Measurements from ENCODE around the gene RIOX2. TPM values are rescaled to one million over a fixed set of nuclear protein-coding genes. Genes with fewer than 3 reads are reported as not detected.
A peak's percentile ranks its signal among the peaks of the same experiment; 100 is the strongest.

RIOX2 gene
- total RNA-seq, 4 donors from 2014 or later: 19.5 to 24.2 (median 21.7) TPM

DNA sequence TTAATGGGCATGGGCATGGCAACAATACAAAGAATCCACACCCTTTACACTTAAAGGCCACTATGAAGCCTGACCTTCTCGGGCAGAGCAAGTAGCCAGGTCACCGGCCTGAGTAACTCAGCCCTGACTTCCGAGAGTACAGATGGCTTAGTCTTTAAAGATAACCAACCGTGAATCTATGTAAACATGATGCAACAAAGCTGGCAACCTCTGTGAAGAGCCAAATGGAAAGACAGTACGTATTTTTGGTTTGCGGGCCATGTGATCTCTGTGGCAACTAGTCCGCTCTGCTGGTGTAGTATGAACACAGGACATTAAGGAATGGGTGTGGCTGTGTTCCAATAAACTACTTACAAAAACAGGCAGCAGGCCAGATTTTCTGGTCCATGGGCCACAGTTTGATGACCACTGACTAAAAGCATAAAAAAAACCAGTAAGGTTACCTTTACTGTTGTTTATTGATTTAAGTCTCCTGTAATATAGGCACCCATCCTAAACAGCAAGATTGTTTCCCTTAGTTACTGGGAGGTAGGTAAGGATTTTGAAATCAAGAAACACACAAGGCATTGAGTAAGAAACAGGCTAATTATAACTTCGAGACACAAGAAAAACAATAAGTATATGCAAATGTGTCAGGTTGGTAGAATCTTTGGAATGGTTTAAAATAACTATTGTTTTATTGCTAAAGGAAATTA is 14.5 kb downstream of the RIOX2 start:
- TF ChIP-seq POLR2AphosphoS5 (IDR thresholded peaks at IDR 0.05) (no peak), EP300 (IDR thresholded peaks at IDR 0.05) (no peak), POLR2A (IDR thresholded peaks at IDR 0.05; ENCODE audit: low read depth) (no peak)
- TF ChIP-seq, protein P1, sequence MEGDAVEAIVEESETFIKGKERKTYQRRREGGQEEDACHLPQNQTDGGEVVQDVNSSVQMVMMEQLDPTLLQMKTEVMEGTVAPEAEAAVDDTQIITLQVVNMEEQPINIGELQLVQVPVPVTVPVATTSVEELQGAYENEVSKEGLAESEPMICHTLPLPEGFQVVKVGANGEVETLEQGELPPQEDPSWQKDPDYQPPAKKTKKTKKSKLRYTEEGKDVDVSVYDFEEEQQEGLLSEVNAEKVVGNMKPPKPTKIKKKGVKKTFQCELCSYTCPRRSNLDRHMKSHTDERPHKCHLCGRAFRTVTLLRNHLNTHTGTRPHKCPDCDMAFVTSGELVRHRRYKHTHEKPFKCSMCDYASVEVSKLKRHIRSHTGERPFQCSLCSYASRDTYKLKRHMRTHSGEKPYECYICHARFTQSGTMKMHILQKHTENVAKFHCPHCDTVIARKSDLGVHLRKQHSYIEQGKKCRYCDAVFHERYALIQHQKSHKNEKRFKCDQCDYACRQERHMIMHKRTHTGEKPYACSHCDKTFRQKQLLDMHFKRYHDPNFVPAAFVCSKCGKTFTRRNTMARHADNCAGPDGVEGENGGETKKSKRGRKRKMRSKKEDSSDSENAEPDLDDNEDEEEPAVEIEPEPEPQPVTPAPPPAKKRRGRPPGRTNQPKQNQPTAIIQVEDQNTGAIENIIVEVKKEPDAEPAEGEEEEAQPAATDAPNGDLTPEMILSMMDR (IDR thresholded peaks at IDR 0.05): no peak
- WGBS: 86% methylated on average over 8 of the region's 8 CpGs
- Histone ChIP-seq H3K36me3 (peaks cover 0 to 75% (median 31%) of the 10 kb centered on the region in 4 donors), H3K27ac (replicated peaks in 1 of 4) (no peak overlapping the region), H3K4me3 (no peak overlapping the region), H3K4me1 (peaks cover 3 to 10% (median 7%) of the 10 kb centered on the region in 4 donors), H3K27me3 (no peaks in the 10 kb centered on the region), H3K9me3 (no peaks in the 10 kb centered on the region)
- intact Hi-C loops (cut with DNase I): no loop called here
- no peak for DNase-seq (ENCODE audit: extremely low spot score)

DNA sequence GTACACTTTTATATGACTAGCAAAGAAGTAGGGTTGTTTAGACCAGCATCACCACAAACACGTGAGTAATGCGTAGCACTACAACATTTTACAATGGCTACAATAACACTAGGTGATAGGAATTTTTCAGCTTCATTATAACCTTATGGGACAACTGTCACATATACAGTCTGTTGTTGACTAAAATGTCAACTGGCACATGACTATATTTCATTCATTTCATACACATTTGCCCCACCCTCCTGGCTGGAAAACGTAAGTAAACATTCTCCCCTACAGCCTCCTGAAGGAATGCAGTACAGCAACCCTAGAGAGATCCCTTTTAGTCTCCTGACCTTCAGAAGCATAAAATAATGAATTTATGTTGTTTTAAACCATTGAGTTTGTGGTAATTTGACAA is 16.2 kb downstream of the RIOX2 start:
- intact Hi-C loops (cut with DNase I): no loop called here
- H3K36me3 ChIP-seq: peaks cover 0 to 89% (median 32%) of the 10 kb centered on the region in 4 donors
- WGBS: 86% methylated on average over 3 of the region's 3 CpGs

DNA sequence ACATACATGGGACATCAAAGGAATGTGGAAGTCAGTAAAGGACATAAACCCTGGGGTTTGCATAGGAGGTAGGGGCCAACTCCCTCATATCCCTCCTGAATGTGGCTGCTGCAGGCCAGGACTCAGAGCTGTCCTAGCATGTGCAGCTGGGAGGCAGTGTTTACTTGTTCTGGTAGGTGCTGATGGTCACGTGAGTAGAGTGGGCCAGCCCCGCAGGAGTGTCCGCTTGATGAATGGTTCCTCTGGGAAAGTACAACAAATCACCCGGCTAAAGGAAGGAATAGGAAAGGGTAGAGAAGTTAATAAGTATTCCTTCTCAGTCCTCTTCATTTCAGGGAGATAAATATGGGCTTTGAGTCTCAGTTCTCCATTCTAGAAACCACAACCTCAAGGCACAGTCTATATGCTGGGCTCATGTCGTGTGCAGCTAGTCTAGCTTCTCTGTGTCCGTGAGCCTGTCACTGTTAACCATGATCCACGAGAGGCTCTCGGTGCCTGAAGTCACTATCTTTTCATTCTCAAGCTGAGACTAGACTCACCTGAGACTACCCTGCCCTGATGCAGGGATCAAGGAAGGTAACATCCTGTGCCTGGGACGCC is 17.9 kb downstream of the RIOX2 start:
- peaks cover 0 to 93% (median 43%) of the 10 kb centered on the region in 4 donors for H3K36me3 ChIP-seq
- intact Hi-C loops (cut with DNase I): no loop called here

More for the DNA sequence above, 16.2 kb downstream of the RIOX2 start:
- H3K4me1 ChIP-seq: peaks cover 0 to 9% (median 4%) of the 10 kb centered on the region in 4 donors
- TF ChIP-seq POLR2AphosphoS5 (IDR thresholded peaks at IDR 0.05): no peak
- TF ChIP-seq, protein P1 (IDR thresholded peaks at IDR 0.05): no peak
- no peak for TF ChIP-seq POLR2A (IDR thresholded peaks at IDR 0.05; ENCODE audit: low read depth)
- no peak for TF ChIP-seq EP300 (IDR thresholded peaks at IDR 0.05)
- no peak overlapping the region for H3K4me3 ChIP-seq
- no peak overlapping the region for H3K27ac ChIP-seq (replicated peaks in 1 of 4)
- no peaks in the 10 kb centered on the region for H3K9me3 ChIP-seq
- H3K27me3 ChIP-seq: no peaks in the 10 kb centered on the region
- no peak for DNase-seq (ENCODE audit: extremely low spot score)

DNA sequence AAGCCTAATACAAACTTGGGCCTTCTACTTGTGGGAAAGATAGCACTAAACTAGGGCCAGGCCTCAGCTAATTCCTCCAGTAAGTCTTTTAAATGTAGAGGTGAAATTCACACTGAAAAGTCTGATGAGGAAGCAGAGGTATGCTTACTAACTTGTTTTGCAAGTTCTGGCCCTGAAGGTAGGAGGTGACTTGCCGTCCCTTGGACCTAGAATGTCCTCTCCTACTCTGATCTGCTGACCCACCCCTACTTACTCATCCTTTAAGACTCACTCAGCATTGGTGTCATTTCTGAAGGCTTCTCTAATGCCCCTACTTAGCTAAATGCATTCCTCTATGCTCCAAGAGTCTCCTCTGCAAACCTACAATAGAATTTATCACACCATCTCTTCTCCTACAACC is 19.4 kb downstream of the RIOX2 start:
- H3K36me3 ChIP-seq: peaks cover 0 to 95% (median 56%) of the 10 kb centered on the region in 4 donors
- WGBS: 91% methylated on average over 1 of the region's 1 CpG
- peaks cover 0 to 3% (median 2%) of the 10 kb centered on the region in 4 donors for H3K4me1 ChIP-seq
- H3K27me3 ChIP-seq: no peaks in the 10 kb centered on the region
- peak overlapping the region in 1 of 4 donors; percentile 1 for H3K27ac ChIP-seq (replicated peaks in 1 of 4)
- H3K9me3 ChIP-seq: no peaks in the 10 kb centered on the region
- no peak overlapping the region for H3K4me3 ChIP-seq
- no peak for DNase-seq (ENCODE audit: extremely low spot score)
- intact Hi-C loops (cut with DNase I): no loop called here
- TF ChIP-seq, protein P1 (IDR thresholded peaks at IDR 0.05): no peak
- TF ChIP-seq POLR2AphosphoS5 (IDR thresholded peaks at IDR 0.05): no peak
- no peak for TF ChIP-seq EP300 (IDR thresholded peaks at IDR 0.05)
- TF ChIP-seq POLR2A (IDR thresholded peaks at IDR 0.05; ENCODE audit: low read depth): no peak

More for the DNA sequence above, 17.9 kb downstream of the RIOX2 start:
- no peak overlapping the region for H3K27ac ChIP-seq (replicated peaks in 1 of 4)
- TF ChIP-seq POLR2A (IDR thresholded peaks at IDR 0.05; ENCODE audit: low read depth) (no peak), POLR2AphosphoS5 (IDR thresholded peaks at IDR 0.05) (no peak), EP300 (IDR thresholded peaks at IDR 0.05) (no peak)
- TF ChIP-seq, protein P1 (IDR thresholded peaks at IDR 0.05): no peak
- no peaks in the 10 kb centered on the region for H3K27me3 ChIP-seq
- DNase-seq (ENCODE audit: extremely low spot score): no peak
- WGBS: 80% methylated on average over 9 of the region's 9 CpGs
- H3K4me3 ChIP-seq: no peak overlapping the region
- H3K4me1 ChIP-seq: peaks cover 0 to 9% (median 3%) of the 10 kb centered on the region in 4 donors
- H3K9me3 ChIP-seq: no peaks in the 10 kb centered on the region

Measured in esophagus muscularis mucosa (tissue), 4 donors.